Sigmoid colon (tissue), 7 donors: ENCODE results near the gene NDEL1. TPM values are rescaled to one million over a fixed set of nuclear protein-coding genes. Genes with fewer than 3 reads are reported as not detected.

Experiments
- DNase-seq: peaks from one replicate; pipeline ENCODE4 v3.0.0-alpha.2; 2019
- H3K27ac ChIP-seq, 4 donors: fragments of 200-600 bp; sonication (generic); one replicate each; pipeline ENCODE4 v1.5.1; 2016 to 2019; ENCODE audit warnings: mild to moderate bottlenecking in 1 of 4
- H3K27me3 ChIP-seq, 3 donors: fragments of 200-600 bp; sonication (generic); one replicate each; pipeline ENCODE4 v1.5.1; 2019; ENCODE audit warnings: mild to moderate bottlenecking in 1 of 3
- H3K36me3 ChIP-seq, 4 donors: fragments of 200-600 bp; sonication (generic); one replicate each; pipeline ENCODE4 v1.5.1; 2016 to 2019
- H3K4me1 ChIP-seq, 4 donors: fragments of 200-600 bp; sonication (generic); one replicate each; pipeline ENCODE4 v1.5.1; 2017 to 2019
- H3K4me3 ChIP-seq, 4 donors: fragments of 200-600 bp; sonication (generic); one replicate each; pipeline ENCODE4 v1.5.1; 2017 to 2019; ENCODE audit warnings: mild to moderate bottlenecking in 2 of 4, moderate library complexity in 1 of 4
- H3K9me3 ChIP-seq, 4 donors: fragments of 200-600 bp in 3 of 4; sonication (generic) in 3 of 4; one replicate each; pipeline versions ENCODE4 v1.5.1 to v1.6.1; 2013 to 2019
- CTCF ChIP-seq, 4 experiments: fragments of 450-650 bp in 3 of 4; fragments of 200-600 bp in 1 of 4; IDR thresholded peaks; one replicate each; pipeline ENCODE4 v1.5.1; 2016 to 2019; ENCODE audit warnings: antibody characterized with exemption in 4 of 4, mild to moderate bottlenecking in 3 of 4, moderate library complexity in 2 of 4
- EP300 ChIP-seq, 4 donors: sonication (generic); formaldehyde crosslinking; IDR thresholded peaks; one replicate each; pipeline ENCODE4 v1.6.1; 2017; ENCODE audit warnings: antibody characterized with exemption in 4 of 4
- POLR2A ChIP-seq, 2 donors: fragments of 450-650 bp; IDR thresholded peaks; one replicate each; pipeline ENCODE4 v1.6.1; 2016; ENCODE audit warnings: antibody characterized with exemption in 2 of 2, mild to moderate bottlenecking in 2 of 2, moderate library complexity in 2 of 2
- POLR2AphosphoS5 ChIP-seq, 4 donors: sonication (generic); formaldehyde crosslinking; IDR thresholded peaks; one replicate each; pipeline ENCODE4 v1.6.1; 2017; ENCODE audit warnings: antibody characterized with exemption in 4 of 4
- whole genome bisulfite sequencing, 2 donors: extraction: QIAGEN DNeasy Blood & Tissue Kit; methylation state at CpG; one replicate each; pipeline ENCODE4 v1.1.7; 2013; 5-methylcytosine and 5-hydroxymethylcytosine counted together
- intact Hi-C: fragments of 100-400 bp; cut with DNase I; formaldehyde crosslinking; loops from one replicate; pipeline ENCODE4 v1.15.1; 2023
- polyA plus RNA-seq, 3 donors: library from polyadenylated mRNA; stranded (reverse); fragments of 200-250 nt; gene quantifications; one replicate each; pipeline ENCODE4 v1.2.3, GENCODE V29; 2013
- total RNA-seq, 4 donors: library from RNA; depleted of rRNA; stranded (reverse); fragments of >200 nt; gene quantifications; one replicate each; pipeline ENCODE4 v1.1.0, GENCODE V29; 2016
- donor health status: healthy with polysubstance abuse.
- donor health status: Bipolar disorder and iron deficiency.
- donor health status: healthy.

NDEL1 gene
- total and polyA plus RNA-seq, 7 donors = 31.3 to 56.8 (median 41.4) TPM

- Histone ChIP-seq H3K9me3 (no peaks in the 10 kb centered on the region), H3K27ac (no peak overlapping the region), H3K36me3 (peaks cover 2 to 30% (median 6%) of the 10 kb centered on the region in 4 donors), H3K4me1 (peaks cover 0 to 44% (median 20%) of the 10 kb centered on the region in 4 donors), H3K4me3 (no peak overlapping the region), H3K27me3 (no peaks in the 10 kb centered on the region)
- WGBS, 2 donors = 85 to 93% methylated on average over 2 of the region's 2 CpGs
- TF ChIP-seq POLR2A (IDR thresholded peaks at IDR 0.05) (no peak), CTCF (IDR thresholded peaks at IDR 0.05) (no peak), POLR2AphosphoS5 (IDR thresholded peaks at IDR 0.05) (no peak), EP300 (IDR thresholded peaks at IDR 0.05) (no peak)
- intact Hi-C loops = no loop called here
- no peak for DNase-seq
Measured at GRCh38 chr17:8441690-8442089, 6.0 kb downstream of the NDEL1 start.

GRCh38 chr17:8442310-8442709, 6.6 kb downstream of the NDEL1 start:
- WGBS, 2 donors = 94 to 96% methylated on average over 2 of the region's 2 CpGs
- Histone ChIP-seq H3K4me3 (no peak overlapping the region), H3K36me3 (peaks cover 4 to 36% (median 8%) of the 10 kb centered on the region in 4 donors), H3K27me3 (no peaks in the 10 kb centered on the region), H3K27ac (no peak overlapping the region), H3K9me3 (no peaks in the 10 kb centered on the region), H3K4me1 (peaks cover 0 to 38% (median 16%) of the 10 kb centered on the region in 4 donors)
- TF ChIP-seq POLR2AphosphoS5 (IDR thresholded peaks at IDR 0.05) (no peak), POLR2A (IDR thresholded peaks at IDR 0.05) (no peak), CTCF (IDR thresholded peaks at IDR 0.05) (no peak), EP300 (IDR thresholded peaks at IDR 0.05) (no peak)
- intact Hi-C loops = no loop called here
- no peak for DNase-seq

GRCh38 chr17:8443756-8444155, 8.1 kb downstream of the NDEL1 start:
- intact Hi-C loops = no loop called here
- Histone ChIP-seq H3K9me3 (no peaks in the 10 kb centered on the region), H3K4me1 (peaks cover 0 to 24% (median 4%) of the 10 kb centered on the region in 4 donors), H3K36me3 (peaks cover 7 to 50% (median 9%) of the 10 kb centered on the region in 4 donors), H3K27me3 (no peaks in the 10 kb centered on the region), H3K27ac (no peak overlapping the region), H3K4me3 (no peak overlapping the region)
- DNase-seq = no peak
- TF ChIP-seq POLR2AphosphoS5 (IDR thresholded peaks at IDR 0.05) = no peak
- 92% methylated on average over 7 of the region's 7 CpGs for WGBS, 2 donors

- intact Hi-C loops = no loop called here
- H3K4me1 ChIP-seq = peaks cover 0 to 24% (median 4%) of the 10 kb centered on the region in 4 donors
- no peak for DNase-seq
- 86% methylated on average over 4 of the region's 4 CpGs for WGBS, 2 donors
- no peaks in the 10 kb centered on the region for H3K27me3 ChIP-seq
- no peak for TF ChIP-seq POLR2A (IDR thresholded peaks at IDR 0.05)
- no peak for TF ChIP-seq EP300 (IDR thresholded peaks at IDR 0.05)
- TF ChIP-seq POLR2AphosphoS5 (IDR thresholded peaks at IDR 0.05) = no peak
- TF ChIP-seq CTCF (IDR thresholded peaks at IDR 0.05) = no peak
- peaks cover 8 to 57% (median 16%) of the 10 kb centered on the region in 4 donors for H3K36me3 ChIP-seq
- no peaks in the 10 kb centered on the region for H3K9me3 ChIP-seq
- H3K27ac ChIP-seq = no peak overlapping the region
- no peak overlapping the region for H3K4me3 ChIP-seq
Measured at GRCh38 chr17:8444494-8444893, 8.8 kb downstream of the NDEL1 start.

- H3K4me3 ChIP-seq = no peak overlapping the region
- 82 to 85% methylated on average over 4 of the region's 4 CpGs for WGBS, 2 donors
- intact Hi-C loops = no loop called here
- no peaks in the 10 kb centered on the region for H3K27me3 ChIP-seq
- no peaks in the 10 kb centered on the region for H3K9me3 ChIP-seq
- no peak for DNase-seq
- peaks cover 8 to 67% (median 19%) of the 10 kb centered on the region in 4 donors for H3K36me3 ChIP-seq
- no peak overlapping the region for H3K27ac ChIP-seq
- peaks cover 0 to 24% (median 4%) of the 10 kb centered on the region in 4 donors for H3K4me1 ChIP-seq
- TF ChIP-seq POLR2A (IDR thresholded peaks at IDR 0.05) = no peak
- TF ChIP-seq EP300 (IDR thresholded peaks at IDR 0.05) = no peak
- no peak for TF ChIP-seq POLR2AphosphoS5 (IDR thresholded peaks at IDR 0.05)
- TF ChIP-seq CTCF (IDR thresholded peaks at IDR 0.05) = no peak
Measured at GRCh38 chr17:8445536-8445935, 9.9 kb downstream of the NDEL1 start.
